Upper lobe of right lung (tissue), 1 donor: Measurements from ENCODE around the gene SHROOM3. TPM values are rescaled to one million over a fixed set of nuclear protein-coding genes. Genes with fewer than 3 reads are reported as not detected.
A peak's percentile ranks its signal among the peaks of the same experiment; 100 is the strongest.

ENCODE experiments used
- ATAC-seq: fragments of 200-7000 bp; cut with Tn5 transposase; one replicate; pipeline ENCODE4 v1.9.1; 2020; ENCODE audit warnings: mild to moderate bottlenecking, moderate library complexity
- DNase-seq: peaks from one replicate; pipeline ENCODE4 v3.0.0-alpha.2; 2020
- H3K27ac ChIP-seq: fragments of 200-600 bp; one replicate; pipeline ENCODE4 v1.8.0; 2022
- H3K27me3 ChIP-seq: fragments of 200-600 bp; one replicate; pipeline ENCODE4 v1.8.0; 2022; ENCODE audit warnings: mild to moderate bottlenecking
- H3K36me3 ChIP-seq: fragments of 200-600 bp; one replicate; pipeline ENCODE4 v1.8.0; 2022
- H3K4me1 ChIP-seq: fragments of 200-600 bp; one replicate; pipeline ENCODE4 v1.8.0; 2022
- H3K4me3 ChIP-seq: fragments of 200-600 bp; one replicate; pipeline ENCODE4 v1.8.0; 2022; ENCODE audit warnings: mild to moderate bottlenecking
- H3K9me3 ChIP-seq: fragments of 200-600 bp; one replicate; pipeline ENCODE4 v1.8.0; 2022
- CTCF ChIP-seq: fragments of 200-600 bp; IDR thresholded peaks from one replicate; pipeline ENCODE4 v1.8.0; 2022; ENCODE audit warnings: antibody characterized with exemption
- intact Hi-C: fragments of 100-400 bp; cut with DNase I; formaldehyde crosslinking; loops from one replicate; pipeline ENCODE4 v1.11.0; 2022
- total RNA-seq: library from RNA; stranded (reverse); fragmentation: NEBNext Ultra II Directional; extraction: Animal tissue kit (Norgen Biotek cat#: 25700); gene quantifications from one replicate; pipeline ENCODE4 v1.2.1, GENCODE V29; 2021
- donor health status: DM: no; HTN: yes; CAD: no; lungs with severe emphysema.

The SHROOM3 gene
- total RNA-seq, 1 donor from 2014 or later, result 73.3 TPM

DNA sequence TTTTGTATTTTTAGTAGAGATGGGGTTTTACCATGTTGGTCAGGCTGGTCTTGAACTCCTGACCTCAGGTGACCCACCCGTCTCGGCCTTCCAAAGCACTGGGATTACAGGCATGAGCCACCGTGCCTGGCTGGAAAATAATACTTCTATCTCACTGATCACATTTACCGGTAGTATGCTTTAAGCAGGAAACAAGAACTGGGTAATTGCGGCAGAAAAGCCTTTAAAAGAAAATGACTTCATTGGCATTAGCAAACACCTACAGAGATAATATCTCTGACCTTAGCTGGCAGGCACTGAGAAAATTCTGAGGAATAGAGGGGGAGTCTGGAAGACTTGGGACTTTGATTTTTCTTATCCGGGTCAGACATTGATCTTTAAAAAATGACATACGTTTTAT, 78.5 kb downstream of the SHROOM3 start:
- no peak for TF ChIP-seq CTCF
- ATAC-seq, result no peak
- no peak overlapping the region for H3K27ac ChIP-seq
- H3K36me3 ChIP-seq, result no peaks in the 10 kb centered on the region
- intact Hi-C loops, result no loop called here
- no peaks in the 10 kb centered on the region for H3K27me3 ChIP-seq
- H3K4me3 ChIP-seq, result no peak overlapping the region
- no peaks in the 10 kb centered on the region for H3K9me3 ChIP-seq
- no peak for DNase-seq
- no peaks in the 10 kb centered on the region for H3K4me1 ChIP-seq

DNA sequence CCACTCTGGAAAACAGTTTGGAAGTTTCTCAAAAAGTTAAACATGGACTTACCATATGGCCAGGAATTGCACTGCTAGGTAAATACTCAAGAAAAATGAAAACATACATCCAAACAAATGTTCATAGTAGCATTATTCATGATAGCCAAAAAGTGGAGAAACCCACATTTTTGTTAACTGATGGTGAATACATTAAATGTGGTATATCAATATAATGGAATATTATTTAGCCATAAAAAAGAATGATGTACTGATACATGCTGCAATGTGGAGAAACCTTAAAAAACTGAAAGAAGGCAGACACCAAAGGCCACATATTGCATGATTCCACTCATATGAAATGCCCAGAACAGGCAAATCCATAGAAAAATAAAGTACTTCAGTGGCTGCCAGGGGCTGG, 79.1 kb downstream of the SHROOM3 start:
- no peaks in the 10 kb centered on the region for H3K4me1 ChIP-seq
- ATAC-seq, result no peak
- DNase-seq, result no peak
- intact Hi-C loops, result no loop called here
- no peak for TF ChIP-seq CTCF
- no peaks in the 10 kb centered on the region for H3K9me3 ChIP-seq
- H3K4me3 ChIP-seq, result no peak overlapping the region
- no peaks in the 10 kb centered on the region for H3K36me3 ChIP-seq
- no peak overlapping the region for H3K27ac ChIP-seq
- H3K27me3 ChIP-seq, result no peaks in the 10 kb centered on the region

DNA sequence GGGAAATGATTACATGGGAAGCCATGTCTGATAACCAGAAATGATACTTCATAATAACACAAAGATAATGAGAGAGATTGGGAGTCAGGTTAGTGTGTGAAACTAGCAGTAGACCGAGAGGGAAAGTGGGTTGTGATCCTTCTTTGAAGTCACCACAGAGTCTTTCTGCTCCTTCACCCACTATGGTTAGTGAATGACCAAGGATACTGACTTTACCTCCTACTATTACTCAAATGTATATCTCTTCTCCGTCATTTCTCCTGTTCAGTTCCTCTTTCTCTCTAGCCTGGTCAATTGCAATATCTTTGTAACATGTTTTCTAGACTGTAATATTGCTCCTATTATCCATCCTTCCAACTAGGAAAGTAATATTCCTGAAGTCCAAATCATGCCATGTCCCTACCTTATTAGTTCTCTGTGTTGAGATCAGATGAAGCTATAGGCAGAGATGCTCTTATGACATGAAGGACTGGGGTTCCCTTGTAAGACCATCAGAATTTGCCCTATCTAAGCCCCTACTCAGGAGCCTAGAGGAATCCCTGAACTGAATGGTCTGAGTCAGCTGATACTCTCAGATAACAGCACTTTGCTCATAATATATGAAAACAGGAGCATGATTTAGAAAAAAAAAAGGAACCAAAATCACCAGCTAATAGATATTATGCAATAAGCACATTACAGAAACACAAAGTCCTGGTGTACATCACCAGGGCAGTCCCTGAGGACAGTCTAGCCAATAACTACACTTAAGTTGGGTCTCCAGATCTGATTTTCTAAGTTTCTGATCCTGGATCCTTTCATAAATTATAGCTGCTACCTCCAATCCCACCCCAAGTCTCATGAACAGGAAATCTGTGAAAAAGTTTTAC, 81.2 kb downstream of the SHROOM3 start:
- Histone ChIP-seq H3K4me1 (no peaks in the 10 kb centered on the region), H3K4me3 (no peak overlapping the region), H3K27me3 (no peaks in the 10 kb centered on the region), H3K27ac (no peak overlapping the region), H3K9me3 (no peaks in the 10 kb centered on the region), H3K36me3 (no peaks in the 10 kb centered on the region)
- ATAC-seq (peak; percentile 70), DNase-seq (no peak)
- no peak for TF ChIP-seq CTCF
- intact Hi-C loops, result no loop called here

GRCh38 chr4:76518241-76518640, 83.2 kb downstream of the SHROOM3 start:
- no peak for TF ChIP-seq CTCF
- ATAC-seq (no peak), DNase-seq (no peak)
- no peak overlapping the region for H3K4me3 ChIP-seq
- intact Hi-C loops, result no loop called here
- H3K27ac ChIP-seq, result no peak overlapping the region
- H3K27me3 ChIP-seq, result no peaks in the 10 kb centered on the region
- H3K9me3 ChIP-seq, result no peaks in the 10 kb centered on the region
- no peaks in the 10 kb centered on the region for H3K36me3 ChIP-seq
- H3K4me1 ChIP-seq, result no peaks in the 10 kb centered on the region

DNA sequence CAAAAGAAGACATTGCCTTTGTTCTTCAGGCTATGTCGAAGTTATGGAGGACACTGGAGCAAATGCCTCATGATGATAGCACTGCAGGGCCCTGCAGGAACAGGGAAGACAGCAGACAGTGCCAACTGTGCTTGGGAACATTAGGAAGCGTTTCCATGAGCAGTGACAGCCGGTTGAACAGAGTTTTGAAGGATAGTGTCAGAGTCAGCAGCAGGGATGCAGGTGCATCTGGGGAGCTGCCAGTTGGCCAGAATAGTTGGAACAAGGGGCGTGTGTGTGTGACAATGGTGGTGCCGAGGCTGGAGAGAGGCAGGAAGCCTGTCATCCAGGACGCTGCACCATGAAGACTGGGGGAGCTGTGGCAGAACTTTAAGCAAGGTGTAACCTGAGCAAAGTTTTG, 88.6 kb downstream of the SHROOM3 start:
- intact Hi-C loops, result no loop called here
- Histone ChIP-seq H3K27ac (no peak overlapping the region), H3K4me1 (peaks cover 4% of the 10 kb centered on the region), H3K4me3 (no peak overlapping the region), H3K9me3 (no peaks in the 10 kb centered on the region), H3K36me3 (no peaks in the 10 kb centered on the region), H3K27me3 (no peaks in the 10 kb centered on the region)
- TF ChIP-seq CTCF, result no peak
- ATAC-seq (no peak), DNase-seq (no peak)
